ENCODE measurements around the gene CDNF.

GRCh38 chr10:14859775-14860174 lies 21.9 kb upstream of the CDNF start:
- no peak for TF ChIP-seq CTCF (IDR thresholded peaks at IDR 0.05)
- TF ChIP-seq POLR2A (IDR thresholded peaks at IDR 0.05) = no peak
